GM21717 (cell line): ENCODE measurements around the gene IZUMO4.
"Not testable (repeated sequence)": the region's sequence is repeated elsewhere in the genome, so short reads cannot be mapped to it uniquely, and the experiment has no call there.

Source experiments
- ATAC-seq: cut with Tn5 transposase; IDR thresholded peaks from one replicate; pipeline ENCODE4 v1.9.1; 2021; ENCODE audit warnings: mild to moderate bottlenecking, moderate library complexity; ENCODE audit not compliant: unreplicated experiment

IZUMO4 gene

GRCh38 chr19:2122251-2122650 lies 25.5 kb downstream of the IZUMO4 start:
- ATAC-seq, result no peak

GRCh38 chr19:2122982-2123381 lies 26.3 kb downstream of the IZUMO4 start:
- ATAC-seq, result no peak

GRCh38 chr19:2123682-2124387 lies 27.1 kb downstream of the IZUMO4 start:
- ATAC-seq, result no peak

GRCh38 chr19:2126879-2127518 lies 30.3 kb downstream of the IZUMO4 start:
- no peak for ATAC-seq

- no peak for ATAC-seq
Measured at GRCh38 chr19:2127758-2128157, 31.0 kb downstream of the IZUMO4 start.

- ATAC-seq, result not testable (repeated sequence)
Measured at GRCh38 chr19:2128252-2128651, 31.5 kb downstream of the IZUMO4 start.

- no peak for ATAC-seq
Measured at GRCh38 chr19:2129022-2129421, 32.3 kb downstream of the IZUMO4 start.

- no peak for ATAC-seq
Measured at GRCh38 chr19:2129486-2129885, 32.8 kb downstream of the IZUMO4 start.

- ATAC-seq, result no peak
Measured at GRCh38 chr19:2129892-2130770, 33.4 kb downstream of the IZUMO4 start.

- not testable (repeated sequence) for ATAC-seq
Measured at GRCh38 chr19:2131012-2131975, 34.6 kb downstream of the IZUMO4 start.

- no peak for ATAC-seq
Measured at GRCh38 chr19:2132191-2132590, 35.5 kb downstream of the IZUMO4 start.

GRCh38 chr19:2132731-2133490 lies 36.2 kb downstream of the IZUMO4 start:
- no peak for ATAC-seq

GRCh38 chr19:2135474-2136402 lies 39.0 kb downstream of the IZUMO4 start:
- no peak for ATAC-seq

- no peak for ATAC-seq
Measured at GRCh38 chr19:2136796-2137195, 40.1 kb downstream of the IZUMO4 start.

GRCh38 chr19:2138061-2138728 lies 41.5 kb downstream of the IZUMO4 start:
- no peak for ATAC-seq

- ATAC-seq, result no peak
Measured at GRCh38 chr19:2139385-2140137, 42.8 kb downstream of the IZUMO4 start.

GRCh38 chr19:2140138-2140569 lies 43.4 kb downstream of the IZUMO4 start:
- ATAC-seq, result no peak
